Esophagus muscularis mucosa (tissue), 4 donors: ENCODE data around the gene ATP6V1C2. TPM values are rescaled to one million over a fixed set of nuclear protein-coding genes. Genes with fewer than 3 reads are reported as not detected.

Source experiments
- DNase-seq: peaks from one replicate; pipeline ENCODE4 v3.0.0-alpha.2; 2017; ENCODE audit errors: extremely low spot score
- H3K27ac ChIP-seq, 4 donors: fragments of 200-600 bp; sonication (generic); replicated peaks in 1 of 4; 1 replicate in 3 of 4; 2 replicates in 1 of 4; pipeline ENCODE4 v1.5.1; 2016 to 2019; ENCODE audit warnings: mild to moderate bottlenecking in 1 of 4
- H3K27me3 ChIP-seq, 4 donors: fragments of 200-600 bp; sonication (generic); one replicate each; pipeline versions ENCODE4 v1.5.1 to v1.6.0; 2016 to 2019
- H3K36me3 ChIP-seq, 4 donors: fragments of 200-600 bp; sonication (generic); one replicate each; pipeline ENCODE4 v1.5.1; 2016 to 2019
- H3K4me1 ChIP-seq, 4 donors: fragments of 200-600 bp; sonication (generic); one replicate each; pipeline ENCODE4 v1.5.1; 2016 to 2019
- H3K4me3 ChIP-seq, 4 donors: fragments of 200-600 bp; sonication (generic); 1 replicate in 2 of 4; 2 replicates in 2 of 4; pipeline ENCODE4 v1.5.1; 2016 to 2019; ENCODE audit warnings: mild to moderate bottlenecking in 4 of 4, moderate library complexity in 1 of 4
- H3K9me3 ChIP-seq, 4 donors: fragments of 200-600 bp; sonication (generic); 1 replicate in 3 of 4; 2 replicates in 1 of 4; pipeline ENCODE4 v1.5.1; 2016 to 2019
- CTCF ChIP-seq, 3 experiments: fragments of 200-600 bp in 2 of 3; fragments of 450-650 bp in 1 of 3; sonication (generic) in 2 of 3; IDR thresholded peaks; one replicate each; pipeline ENCODE4 v1.5.1; 2017 to 2019; ENCODE audit warnings: antibody characterized with exemption in 3 of 3, mild to moderate bottlenecking in 2 of 3, moderate library complexity in 1 of 3
- EP300 ChIP-seq: sonication (generic); formaldehyde crosslinking; IDR thresholded peaks from one replicate; pipeline ENCODE4 v1.6.1; 2017; ENCODE audit warnings: antibody characterized with exemption
- POLR2A ChIP-seq: fragments of 450-650 bp; IDR thresholded peaks from one replicate; pipeline ENCODE4 v1.6.1; 2017; ENCODE audit warnings: antibody characterized with exemption, moderate library complexity, mild to moderate bottlenecking, low read depth
- POLR2AphosphoS5 ChIP-seq, 2 donors: sonication (generic); formaldehyde crosslinking; IDR thresholded peaks; one replicate each; pipeline ENCODE4 v1.6.1; 2017; ENCODE audit warnings: antibody characterized with exemption in 2 of 2
- WGBS: methylation state at CpG from one replicate; pipeline ENCODE4 v1.1.5; 2018; 5-methylcytosine and 5-hydroxymethylcytosine counted together
- intact Hi-C: fragments of 100-400 bp; cut with DNase I; formaldehyde crosslinking; loops from one replicate; pipeline ENCODE4 v1.15.1; 2023
- total RNA-seq, 4 donors: library from RNA; depleted of rRNA; stranded (reverse); fragments of >200 nt; gene quantifications; one replicate each; pipeline versions ENCODE4 v1.1.0 to v1.2.1, GENCODE V29; 2016

The ATP6V1C2 gene
- total RNA-seq, 4 donors from 2014 or later: 0.17 TPM; not detected in 3

GRCh38 chr2:10785260-10785659, 63.8 kb downstream of the ATP6V1C2 start:
- Histone ChIP-seq H3K27ac (no peak overlapping the region), H3K4me1 (no peaks in the 10 kb centered on the region), H3K9me3 (no peaks in the 10 kb centered on the region), H3K36me3 (peaks cover 84 to 100% (median 97%) of the 10 kb centered on the region in 4 donors), H3K4me3 (no peak overlapping the region), H3K27me3 (no peaks in the 10 kb centered on the region)
- 88% methylated on average over 5 of the region's 5 CpGs for WGBS
- TF ChIP-seq EP300 (no peak), POLR2A (no peak), CTCF (IDR thresholded peaks at IDR 0.05) (no peak), POLR2AphosphoS5 (IDR thresholded peaks at IDR 0.05) (no peak)
- DNase-seq: no peak
- intact Hi-C loops: no loop called here

GRCh38 chr2:10786240-10786982, 65.0 kb downstream of the ATP6V1C2 start:
- H3K27ac ChIP-seq: no peak overlapping the region
- DNase-seq: no peak
- WGBS: 95% methylated on average over 10 of the region's 12 CpGs
- H3K9me3 ChIP-seq: no peaks in the 10 kb centered on the region
- H3K4me3 ChIP-seq: no peak overlapping the region
- intact Hi-C loops: no loop called here
- TF ChIP-seq EP300 (no peak), POLR2A (no peak), CTCF (IDR thresholded peaks at IDR 0.05) (no peak), POLR2AphosphoS5 (IDR thresholded peaks at IDR 0.05) (no peak)
- H3K4me1 ChIP-seq: no peaks in the 10 kb centered on the region
- peaks cover 81 to 100% (median 97%) of the 10 kb centered on the region in 4 donors for H3K36me3 ChIP-seq
- no peaks in the 10 kb centered on the region for H3K27me3 ChIP-seq

- intact Hi-C loops: no loop called here
- 89% methylated on average over 20 of the region's 20 CpGs for WGBS
- no peak overlapping the region for H3K4me3 ChIP-seq
- no peaks in the 10 kb centered on the region for H3K27me3 ChIP-seq
- no peak overlapping the region for H3K27ac ChIP-seq
- no peaks in the 10 kb centered on the region for H3K9me3 ChIP-seq
- peaks cover 0 to 3% (median 0%) of the 10 kb centered on the region in 4 donors for H3K4me1 ChIP-seq
- TF ChIP-seq POLR2AphosphoS5 (IDR thresholded peaks at IDR 0.05) (no peak), CTCF (IDR thresholded peaks at IDR 0.05) (no peak), POLR2A (no peak), EP300 (no peak)
- no peak for DNase-seq
- peaks cover 82 to 100% (median 97%) of the 10 kb centered on the region in 4 donors for H3K36me3 ChIP-seq
Observed at GRCh38 chr2:10787176-10787968, 65.9 kb downstream of the ATP6V1C2 start.

- DNase-seq: no peak
- no peaks in the 10 kb centered on the region for H3K27me3 ChIP-seq
- no peak overlapping the region for H3K4me3 ChIP-seq
- TF ChIP-seq CTCF (IDR thresholded peaks at IDR 0.05) (no peak), EP300 (no peak), POLR2AphosphoS5 (IDR thresholded peaks at IDR 0.05) (no peak), POLR2A (no peak)
- 94% methylated on average over 8 of the region's 8 CpGs for WGBS
- H3K36me3 ChIP-seq: peaks cover 77 to 100% (median 99%) of the 10 kb centered on the region in 4 donors
- H3K9me3 ChIP-seq: no peaks in the 10 kb centered on the region
- intact Hi-C loops: no loop called here
- H3K27ac ChIP-seq: no peak overlapping the region
- peaks cover 0 to 3% (median 0%) of the 10 kb centered on the region in 4 donors for H3K4me1 ChIP-seq
Observed at GRCh38 chr2:10788855-10789254, 67.4 kb downstream of the ATP6V1C2 start.
